K562 (cell line): ENCODE data around the gene MCM9. TPM values are rescaled to one million over a fixed set of nuclear protein-coding genes. Genes with fewer than 3 reads are reported as not detected.

Source experiments
- ATAC-seq: fragments of 200-7000 bp; cut with Tn5 transposase; 3 replicates; pipeline ENCODE4 v1.9.1; 2020; ENCODE audit warnings: moderate library complexity
- BruUV-seq: library from RNA; stranded (reverse); fragments of 400-500 nt; replicated peaks from 2 replicates; lab custom pipeline; 2021; lab: Mats Ljungman, UMichigan
- CTCF ChIA-PET: fragments of 300-600 bp; formaldehyde crosslinking; extraction: SDS; loops from one replicate; lab custom pipeline; 2021; ENCODE audit warnings: low intra/inter-chr PET ratio; lab: Yijun Ruan, JAX
- POLR2A ChIA-PET: fragments of 300-600, 350-650 bp; sonication (Branson Sonifier 250); formaldehyde crosslinking; extraction: SDS; loops from one replicate; lab custom pipeline; 2021; ENCODE audit warnings: antibody characterized with exemption, inconsistent platforms; lab: Yijun Ruan, JAX
- DNase-seq, 4 experiments: peaks; one replicate each; pipeline versions ENCODE4 v3.0.0 to v3.0.0-alpha.2; 2011 to 2018; ENCODE audit warnings: low spot score in 3 of 4, mixed read lengths in 3 of 4; ENCODE audit errors: extremely low read depth in 1 of 4
- FAIRE-seq: peaks from 2 replicates; lab custom pipeline; 2011; peaks lifted over from hg19 to GRCh38; lab: Jason Lieb, UNC
- H2AFZ ChIP-seq: 2 replicates; pipeline ENCODE4 v1.6.0; 2011; ENCODE audit warnings: low read depth, low read length, control low read depth, inconsistent platforms
- H3K27ac ChIP-seq: fragments of 200-600 bp; 3 replicates; pipeline ENCODE4 v1.8.0; 2011; ENCODE audit warnings: low read depth, mild to moderate bottlenecking, control low read depth, inconsistent platforms, low read length, moderate library complexity, mixed read lengths; ENCODE audit errors: extremely low read depth
- H3K27me3 ChIP-seq, 2 experiments: fragments of 300-600 bp in 1 of 2; 2 replicates in 1 of 2; 3 replicates in 1 of 2; pipeline versions ENCODE4 v1.6.0 to v1.8.0; 2011; ENCODE audit warnings: inconsistent platforms in 2 of 2, low read length in 2 of 2, mild to moderate bottlenecking in 1 of 2, mixed read lengths in 1 of 2, moderate library complexity in 1 of 2; ENCODE audit not compliant: control insufficient read depth in 2 of 2, insufficient read depth in 2 of 2
- H3K36me3 ChIP-seq: fragments of 300-600 bp; 3 replicates; pipeline ENCODE4 v1.8.0; 2011; ENCODE audit warnings: mild to moderate bottlenecking, low read length, inconsistent platforms; ENCODE audit not compliant: control insufficient read depth, insufficient read depth
- H3K4me1 ChIP-seq, 2 experiments: fragments of 200-600 bp in 1 of 2; replicated peaks in 1 of 2; 2 replicates in 1 of 2; 3 replicates in 1 of 2; pipeline versions ENCODE4 v1.5.1 to v1.8.0; 2011; ENCODE audit warnings: inconsistent platforms in 2 of 2, low read length in 2 of 2, mild to moderate bottlenecking in 1 of 2, mixed read lengths in 1 of 2, moderate library complexity in 1 of 2; ENCODE audit not compliant: control insufficient read depth in 2 of 2, insufficient read depth in 2 of 2
- H3K4me2 ChIP-seq: 2 replicates; pipeline ENCODE4 v1.6.1; 2011; ENCODE audit warnings: low read length, control low read depth, inconsistent platforms, mixed read lengths; ENCODE audit not compliant: insufficient read depth
- H3K4me3 ChIP-seq: fragments of 200-600 bp; sonication (generic), shearing (Covaris generic); 2 replicates; pipeline ENCODE4 v1.5.1; 2016; ENCODE audit warnings: control low read depth, inconsistent platforms
- H3K79me2 ChIP-seq: fragments of 200-600 bp; 3 replicates; pipeline ENCODE4 v1.8.0; 2011; ENCODE audit warnings: low read length, inconsistent platforms; ENCODE audit not compliant: control insufficient read depth, insufficient read depth
- H3K9ac ChIP-seq, 2 experiments: 2 replicates each; pipeline versions ENCODE4 v1.6.0 to v1.6.1; 2011; ENCODE audit warnings: low read depth in 2 of 2, low read length in 2 of 2, control low read depth in 1 of 2, inconsistent platforms in 1 of 2, mild to moderate bottlenecking in 1 of 2, mixed read lengths in 1 of 2; ENCODE audit not compliant: insufficient read depth in 1 of 2
- H3K9me1 ChIP-seq: one replicate; pipeline ENCODE4 v1.6.0; 2011; ENCODE audit warnings: inconsistent platforms, mild to moderate bottlenecking, low read length, moderate library complexity; ENCODE audit not compliant: control insufficient read depth, insufficient read depth
- H3K9me3 ChIP-seq: replicated peaks from 2 replicates; pipeline ENCODE4 v1.5.1; 2011; ENCODE audit warnings: low read depth, low read length, inconsistent platforms; ENCODE audit not compliant: control insufficient read depth, insufficient read depth
- H4K20me1 ChIP-seq: replicated peaks from 2 replicates; pipeline ENCODE4 v1.6.1; 2011; ENCODE audit warnings: low read length, inconsistent platforms, mixed read lengths; ENCODE audit not compliant: control insufficient read depth, insufficient read depth
- GABPB1 ChIP-seq: sonication (generic); formaldehyde crosslinking; IDR thresholded peaks from 2 replicates; pipeline ENCODE4 v1.8.0; 2022; ENCODE audit warnings: mild to moderate bottlenecking, missing genetic modification reagents
- NFIC ChIP-seq: fragments of 450-650 bp; IDR thresholded peaks from 2 replicates; pipeline ENCODE4 v1.6.1; 2017; ENCODE audit warnings: mild to moderate bottlenecking, inconsistent platforms
- SMARCB1 ChIP-seq: IDR thresholded peaks from 2 replicates; pipeline ENCODE4 v1.6.1; 2011; ENCODE audit warnings: improper control_type of control experiment, low read depth; ENCODE audit not compliant: insufficient read length
- ZBED1 ChIP-seq: IDR thresholded peaks from 2 replicates; pipeline ENCODE4 v1.6.1; 2014
- ZNF217 ChIP-seq: sonication (generic); formaldehyde crosslinking; IDR thresholded peaks from 2 replicates; pipeline ENCODE4 v1.8.0; 2022; ENCODE audit warnings: mild to moderate bottlenecking, missing genetic modification reagents
- ZNF324 ChIP-seq: fragments of 250-450 bp; sonication (Bioruptor Pico); IDR thresholded peaks from 2 replicates; pipeline ENCODE4 v1.4.0; 2020; ENCODE audit warnings: mild to moderate bottlenecking
- WGBS: fragments of 100-300 bp; shearing (Covaris generic); methylation state at CpG from one replicate; pipeline ENCODE4 v1.1.6; 2016; ENCODE audit warnings: low coverage, mixed read lengths; ENCODE audit not compliant: insufficient coverage; ENCODE audit errors: missing lambda C conversion rate; 5-methylcytosine and 5-hydroxymethylcytosine counted together
- in situ Hi-C: fragments of 300-500 bp; cut with MboI; formaldehyde crosslinking; loops from 4 replicates; pipeline ENCODE4 v1.15.0; 2018; ENCODE audit warnings: inconsistent platforms, mixed read lengths
- intact Hi-C: fragments of 100-400 bp; cut with micrococcal nuclease; formaldehyde crosslinking; loops from 2 replicates; pipeline ENCODE4 v1.14.2; 2022
- polyA plus RNA-seq, 8 experiments: library from polyadenylated mRNA; depleted of rRNA in 4 of 8; stranded (reverse) in 5 of 8; unstranded in 3 of 8; fragments of >200 nt; fragmentation: Nextera tagmentation in 2 of 8; fragmentation: Illumina TruSeq in 1 of 8; extraction: Ambion mirVana in 2 of 8; extraction: Trizol in 1 of 8; gene quantifications; 2 replicates each; pipeline versions ENCODE4 v1.2.1 to v1.2.3, GENCODE V29; 2011 to 2014; ENCODE audit warnings: inconsistent platforms in 1 of 8, missing spikeins in 1 of 8
- total RNA-seq, 7 experiments: library from RNA; depleted of rRNA in 6 of 7; stranded (reverse); fragments of >200 nt in 6 of 7; fragmentation: Illumina TruSeq in 2 of 7; extraction: Trizol in 2 of 7; gene quantifications; 2 replicates each; pipeline versions ENCODE4 v1.2.1 to v1.2.3, GENCODE V29; 2011 to 2021; ENCODE audit warnings: low replicate concordance in 1 of 7
- TF ChIP-seq, protein P1 (sequence below): fragments of 450-650 bp; formaldehyde crosslinking; IDR thresholded peaks from 2 replicates; pipeline ENCODE4 v1.4.0; 2022; ENCODE audit warnings: missing genetic modification characterization

The MCM9 gene
- total and polyA plus RNA-seq, 9 of the 15 experiments (the other 6 are each of a cell fraction or from before 2014, with no cell fraction given) = 4.8 to 16.7 (median 11.6) TPM

DNA sequence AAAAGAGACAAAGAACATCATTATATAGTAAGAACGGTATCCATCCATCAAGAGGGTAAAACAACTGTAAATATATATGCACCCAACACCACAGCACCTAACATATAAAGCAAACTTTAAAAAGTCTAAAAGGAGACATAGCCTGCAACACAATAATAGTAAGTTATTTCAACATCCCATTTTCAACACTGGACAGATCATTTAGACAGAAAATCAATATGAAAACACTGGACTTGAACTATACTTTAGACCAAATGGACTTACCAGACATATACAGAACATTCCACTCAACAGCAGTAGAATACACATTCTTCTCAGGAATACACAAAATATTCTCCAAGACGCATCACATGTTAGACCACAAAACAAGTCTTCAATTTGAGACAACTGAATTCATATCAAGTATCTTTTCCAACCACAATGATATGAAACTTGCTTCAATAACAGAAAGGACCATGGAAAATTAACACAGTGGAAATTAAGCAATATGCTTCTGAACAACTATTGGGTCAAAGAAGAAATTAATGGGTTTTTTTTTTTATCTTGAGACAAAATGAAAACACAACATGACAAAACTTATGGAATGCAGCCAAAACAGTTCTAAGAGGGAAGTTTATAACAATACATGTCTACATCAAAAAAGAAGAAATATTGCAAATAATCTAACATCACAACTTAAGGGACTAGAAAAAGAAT is 64.9 kb downstream of the MCM9 start:
- POLR2A ChIA-PET = no interaction called here
- no peaks in the 10 kb centered on the region; the same call in 2 of the 3 replicates for H3K36me3 ChIP-seq
- intact Hi-C loops = no loop called here
- H3K9me3 ChIP-seq = no peaks in the 10 kb centered on the region
- H3K9ac ChIP-seq = no peak overlapping the region
- H3K27me3 ChIP-seq = no peaks in the 10 kb centered on the region
- FAIRE-seq = no peak
- 50% methylated on average over 2 of the region's 2 CpGs for WGBS
- TF ChIP-seq ZNF324 (CRISPR knock-in tag) (no peak), NFIC (0 out of 2 replicates have a peak, but pooled peaks have one; percentile 21)
- H3K4me3 ChIP-seq = no peak overlapping the region
- no peaks in the 10 kb centered on the region for H3K9me1 ChIP-seq
- no peaks in the 10 kb centered on the region; a peak in 1 of 5 replicates for H3K4me1 ChIP-seq
- no peak for ATAC-seq
- H2AFZ ChIP-seq = no peak overlapping the region
- no peak for DNase-seq
- CTCF ChIA-PET = no interaction called here
- H3K4me2 ChIP-seq = no peak overlapping the region
- H4K20me1 ChIP-seq = no peaks in the 10 kb centered on the region
- BruUV-seq = no TSS peak
- 0 out of 3 replicates have a peak, but pooled peaks cover 9% of the 10 kb centered on the region for H3K79me2 ChIP-seq
- no peak overlapping the region for H3K27ac ChIP-seq
- in situ Hi-C loops = no loop called here

DNA sequence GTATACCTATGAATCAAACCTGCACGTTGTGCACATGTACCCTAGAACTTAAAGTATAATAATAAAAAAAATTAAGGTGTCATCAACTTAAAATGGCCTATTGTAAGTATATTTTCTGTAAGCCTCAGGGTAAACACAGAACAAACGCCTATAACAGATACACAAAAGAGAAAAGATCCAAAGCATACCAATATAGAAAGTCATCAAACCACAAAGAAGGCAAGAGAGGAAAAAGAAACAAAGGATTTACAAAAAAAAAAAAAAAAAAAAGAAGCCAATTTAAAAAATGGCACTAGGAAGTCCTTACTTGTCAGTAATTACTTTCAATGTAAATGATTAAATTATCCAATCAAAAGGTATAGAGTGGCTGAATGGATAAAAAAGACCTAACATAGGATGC is 65.6 kb downstream of the MCM9 start:
- Histone ChIP-seq H4K20me1 (no peaks in the 10 kb centered on the region), H2AFZ (no peak overlapping the region), H3K4me2 (no peak overlapping the region), H3K79me2 (0 out of 3 replicates have a peak, but pooled peaks cover 9% of the 10 kb centered on the region), H3K9ac (no peak overlapping the region), H3K27me3 (no peaks in the 10 kb centered on the region), H3K36me3 (no peaks in the 10 kb centered on the region; the same call in 2 of the 3 replicates), H3K9me1 (no peaks in the 10 kb centered on the region), H3K27ac (no peak overlapping the region), H3K4me1 (peaks cover 0 to 4% of the 10 kb centered on the region in 2 experiments; a peak in 2 of 5 replicates), H3K9me3 (no peaks in the 10 kb centered on the region), H3K4me3 (no peak overlapping the region)
- WGBS = 62% methylated on average over 2 of the region's 2 CpGs
- no peak for TF ChIP-seq SMARCB1
- no peak for TF ChIP-seq ZNF217 (CRISPR knock-in tag)
- no peak for TF ChIP-seq GABPB1 (CRISPR knock-in tag)
- TF ChIP-seq, protein P1, sequence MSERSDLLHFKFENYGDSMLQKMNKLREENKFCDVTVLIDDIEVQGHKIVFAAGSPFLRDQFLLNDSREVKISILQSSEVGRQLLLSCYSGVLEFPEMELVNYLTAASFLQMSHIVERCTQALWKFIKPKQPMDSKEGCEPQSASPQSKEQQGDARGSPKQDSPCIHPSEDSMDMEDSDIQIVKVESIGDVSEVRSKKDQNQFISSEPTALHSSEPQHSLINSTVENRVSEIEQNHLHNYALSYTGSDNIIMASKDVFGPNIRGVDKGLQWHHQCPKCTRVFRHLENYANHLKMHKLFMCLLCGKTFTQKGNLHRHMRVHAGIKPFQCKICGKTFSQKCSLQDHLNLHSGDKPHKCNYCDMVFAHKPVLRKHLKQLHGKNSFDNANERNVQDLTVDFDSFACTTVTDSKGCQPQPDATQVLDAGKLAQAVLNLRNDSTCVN (CRISPR knock-in tag) = no peak
- TF ChIP-seq ZBED1 = no peak
- no TSS peak for BruUV-seq
- intact Hi-C loops = no loop called here
- CTCF ChIA-PET = no interaction called here
- no peak for DNase-seq
- no peak for FAIRE-seq
- ATAC-seq = no peak
- POLR2A ChIA-PET = no interaction called here
- in situ Hi-C loops = no loop called here
